ENCODE measurements around the gene EHD1. TPM values are rescaled to one million over a fixed set of nuclear protein-coding genes. Genes with fewer than 3 reads are reported as not detected.

The EHD1 gene
- total and polyA plus RNA-seq, 9 of the 15 experiments (the other 6 are each of a cell fraction or from before 2014, with no cell fraction given): 0.46 to 65.0 (median 16.4) TPM

DNA sequence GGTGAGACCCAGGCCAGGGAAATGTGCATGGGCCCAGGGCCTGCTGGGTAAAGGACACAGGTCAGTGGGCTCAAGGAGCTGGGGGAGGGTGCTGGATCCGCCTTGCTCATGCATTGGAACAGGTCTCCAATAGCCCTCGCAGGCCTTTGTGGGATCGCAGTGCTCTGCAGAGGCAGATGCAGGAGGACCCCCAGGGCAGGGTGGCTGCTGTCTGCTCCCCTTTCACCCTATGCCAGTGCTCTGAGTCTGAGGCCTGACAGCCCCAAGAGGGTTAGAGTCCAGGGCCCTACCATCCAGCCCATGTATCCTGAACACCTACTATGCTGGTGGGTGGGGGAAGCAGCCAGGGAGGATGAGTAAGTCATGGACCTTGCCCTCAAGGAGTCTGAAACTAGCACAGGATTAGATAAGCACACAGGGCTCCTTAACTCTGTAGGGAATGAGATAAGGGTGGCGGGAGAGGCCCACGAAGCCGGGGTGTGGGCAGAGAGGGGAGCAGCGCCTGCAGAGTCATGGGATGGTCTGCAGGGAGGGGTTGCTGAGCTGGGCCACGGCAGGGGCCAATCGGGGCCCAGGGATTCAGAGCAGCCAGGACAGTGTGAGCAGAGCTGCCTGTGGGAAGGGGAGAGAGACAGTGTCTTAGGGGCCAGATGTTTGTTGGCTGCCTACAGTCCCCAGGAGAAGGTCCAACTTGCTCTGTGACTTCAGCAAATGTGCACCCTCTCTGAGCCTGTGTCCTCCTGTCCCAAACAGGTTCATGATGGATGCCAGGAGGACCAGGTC lies 10.5 kb upstream of the EHD1 start (continued):
- no peak for TF ChIP-seq ATF1 (CRISPR knock-in tag; IDR thresholded peaks at IDR 0.05)
- peak; percentile 67 for TF ChIP-seq ATF1 (tag; IDR thresholded peaks at IDR 0.05)
- TF ChIP-seq, protein P1, sequence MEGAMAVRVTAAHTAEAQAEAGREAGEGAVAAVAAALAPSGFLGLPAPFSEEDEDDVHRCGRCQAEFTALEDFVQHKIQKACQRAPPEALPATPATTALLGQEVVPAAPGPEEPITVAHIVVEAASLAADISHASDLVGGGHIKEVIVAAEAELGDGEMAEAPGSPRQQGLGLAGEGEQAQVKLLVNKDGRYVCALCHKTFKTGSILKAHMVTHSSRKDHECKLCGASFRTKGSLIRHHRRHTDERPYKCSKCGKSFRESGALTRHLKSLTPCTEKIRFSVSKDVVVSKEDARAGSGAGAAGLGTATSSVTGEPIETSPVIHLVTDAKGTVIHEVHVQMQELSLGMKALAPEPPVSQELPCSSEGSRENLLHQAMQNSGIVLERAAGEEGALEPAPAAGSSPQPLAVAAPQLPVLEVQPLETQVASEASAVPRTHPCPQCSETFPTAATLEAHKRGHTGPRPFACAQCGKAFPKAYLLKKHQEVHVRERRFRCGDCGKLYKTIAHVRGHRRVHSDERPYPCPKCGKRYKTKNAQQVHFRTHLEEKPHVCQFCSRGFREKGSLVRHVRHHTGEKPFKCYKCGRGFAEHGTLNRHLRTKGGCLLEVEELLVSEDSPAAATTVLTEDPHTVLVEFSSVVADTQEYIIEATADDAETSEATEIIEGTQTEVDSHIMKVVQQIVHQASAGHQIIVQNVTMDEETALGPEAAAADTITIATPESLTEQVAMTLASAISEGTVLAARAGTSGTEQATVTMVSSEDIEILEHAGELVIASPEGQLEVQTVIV (CRISPR knock-in tag; IDR thresholded peaks at IDR 0.05; ENCODE audit: borderline replicate concordance): no peak
- TF ChIP-seq LCOR (CRISPR knock-in tag; IDR thresholded peaks at IDR 0.05): no peak
- peak; percentile 95 for TF ChIP-seq FOSL1 (tag; conservative IDR thresholded peaks at IDR 0.05)
- TF ChIP-seq KLF13 (tag; IDR thresholded peaks at IDR 0.05; ENCODE audit: borderline replicate concordance, low read depth): no peak
- peak; percentile 71 for TF ChIP-seq SP1 (CRISPR knock-in tag; IDR thresholded peaks at IDR 0.05)
- TF ChIP-seq HNRNPL (IDR thresholded peaks at IDR 0.05; ENCODE audit: low read depth, low read length): 0 out of 2 replicates have a peak, but pooled peaks have one; percentile 17
- TF ChIP-seq, protein P2, sequence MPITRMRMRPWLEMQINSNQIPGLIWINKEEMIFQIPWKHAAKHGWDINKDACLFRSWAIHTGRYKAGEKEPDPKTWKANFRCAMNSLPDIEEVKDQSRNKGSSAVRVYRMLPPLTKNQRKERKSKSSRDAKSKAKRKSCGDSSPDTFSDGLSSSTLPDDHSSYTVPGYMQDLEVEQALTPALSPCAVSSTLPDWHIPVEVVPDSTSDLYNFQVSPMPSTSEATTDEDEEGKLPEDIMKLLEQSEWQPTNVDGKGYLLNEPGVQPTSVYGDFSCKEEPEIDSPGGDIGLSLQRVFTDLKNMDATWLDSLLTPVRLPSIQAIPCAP (CRISPR knock-in tag; IDR thresholded peaks at IDR 0.05; ENCODE audit: borderline replicate concordance): no peak
- peak; percentile 98 for TF ChIP-seq CBFA2T2 (conservative IDR thresholded peaks at IDR 0.05)
- peak; percentile 98 for TF ChIP-seq POLR2AphosphoS5 (IDR thresholded peaks at IDR 0.05; ENCODE audit: control insufficient read depth, insufficient read depth, low read depth, low read length)
- TF ChIP-seq MED1 (CRISPR knock-in tag; IDR thresholded peaks at IDR 0.05; ENCODE audit: borderline replicate concordance): no peak
- TF ChIP-seq RBFOX2 (IDR thresholded peaks at IDR 0.05; ENCODE audit: low read depth, low read length): peak; percentile 32; the same call in 1 of the 2 replicates
- TF ChIP-seq GABPA (tag; conservative IDR thresholded peaks at IDR 0.05; ENCODE audit: low read depth): no peak; the same call in 1 of the 2 replicates
- TF ChIP-seq KDM1A (IDR thresholded peaks at IDR 0.05): peak; percentile 92 to 96
- TF ChIP-seq JUND (IDR thresholded peaks at IDR 0.05; ENCODE audit: borderline replicate concordance, low read depth, low read length): peak; percentile 92
- TF ChIP-seq JUND (tag; IDR thresholded peaks at IDR 0.05; ENCODE audit: borderline replicate concordance, low read depth, low read length): peak; percentile 89; the same call in 2 of the 3 replicates
- TF ChIP-seq ARID2 (IDR thresholded peaks at IDR 0.05): no peak
- TF ChIP-seq, protein P3, sequence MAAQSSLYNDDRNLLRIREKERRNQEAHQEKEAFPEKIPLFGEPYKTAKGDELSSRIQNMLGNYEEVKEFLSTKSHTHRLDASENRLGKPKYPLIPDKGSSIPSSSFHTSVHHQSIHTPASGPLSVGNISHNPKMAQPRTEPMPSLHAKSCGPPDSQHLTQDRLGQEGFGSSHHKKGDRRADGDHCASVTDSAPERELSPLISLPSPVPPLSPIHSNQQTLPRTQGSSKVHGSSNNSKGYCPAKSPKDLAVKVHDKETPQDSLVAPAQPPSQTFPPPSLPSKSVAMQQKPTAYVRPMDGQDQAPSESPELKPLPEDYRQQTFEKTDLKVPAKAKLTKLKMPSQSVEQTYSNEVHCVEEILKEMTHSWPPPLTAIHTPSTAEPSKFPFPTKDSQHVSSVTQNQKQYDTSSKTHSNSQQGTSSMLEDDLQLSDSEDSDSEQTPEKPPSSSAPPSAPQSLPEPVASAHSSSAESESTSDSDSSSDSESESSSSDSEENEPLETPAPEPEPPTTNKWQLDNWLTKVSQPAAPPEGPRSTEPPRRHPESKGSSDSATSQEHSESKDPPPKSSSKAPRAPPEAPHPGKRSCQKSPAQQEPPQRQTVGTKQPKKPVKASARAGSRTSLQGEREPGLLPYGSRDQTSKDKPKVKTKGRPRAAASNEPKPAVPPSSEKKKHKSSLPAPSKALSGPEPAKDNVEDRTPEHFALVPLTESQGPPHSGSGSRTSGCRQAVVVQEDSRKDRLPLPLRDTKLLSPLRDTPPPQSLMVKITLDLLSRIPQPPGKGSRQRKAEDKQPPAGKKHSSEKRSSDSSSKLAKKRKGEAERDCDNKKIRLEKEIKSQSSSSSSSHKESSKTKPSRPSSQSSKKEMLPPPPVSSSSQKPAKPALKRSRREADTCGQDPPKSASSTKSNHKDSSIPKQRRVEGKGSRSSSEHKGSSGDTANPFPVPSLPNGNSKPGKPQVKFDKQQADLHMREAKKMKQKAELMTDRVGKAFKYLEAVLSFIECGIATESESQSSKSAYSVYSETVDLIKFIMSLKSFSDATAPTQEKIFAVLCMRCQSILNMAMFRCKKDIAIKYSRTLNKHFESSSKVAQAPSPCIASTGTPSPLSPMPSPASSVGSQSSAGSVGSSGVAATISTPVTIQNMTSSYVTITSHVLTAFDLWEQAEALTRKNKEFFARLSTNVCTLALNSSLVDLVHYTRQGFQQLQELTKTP (IDR thresholded peaks at IDR 0.05; ENCODE audit: low read depth in 1 of 2, partially characterized antibody in 2 of 2): peak; percentile 30 to 76
- peak; percentile 87; the same call in 1 of the 2 replicates for TF ChIP-seq PHF21A (IDR thresholded peaks at IDR 0.05; ENCODE audit: borderline replicate concordance, low read depth)
- TF ChIP-seq SPI1 (IDR thresholded peaks at IDR 0.05; ENCODE audit: borderline replicate concordance, low read depth, low read length): 0 out of 2 replicates have a peak, but pooled peaks have one; percentile 4

All from K562 (cell line).